Measurements from ENCODE around the gene C2orf76.

DNA sequence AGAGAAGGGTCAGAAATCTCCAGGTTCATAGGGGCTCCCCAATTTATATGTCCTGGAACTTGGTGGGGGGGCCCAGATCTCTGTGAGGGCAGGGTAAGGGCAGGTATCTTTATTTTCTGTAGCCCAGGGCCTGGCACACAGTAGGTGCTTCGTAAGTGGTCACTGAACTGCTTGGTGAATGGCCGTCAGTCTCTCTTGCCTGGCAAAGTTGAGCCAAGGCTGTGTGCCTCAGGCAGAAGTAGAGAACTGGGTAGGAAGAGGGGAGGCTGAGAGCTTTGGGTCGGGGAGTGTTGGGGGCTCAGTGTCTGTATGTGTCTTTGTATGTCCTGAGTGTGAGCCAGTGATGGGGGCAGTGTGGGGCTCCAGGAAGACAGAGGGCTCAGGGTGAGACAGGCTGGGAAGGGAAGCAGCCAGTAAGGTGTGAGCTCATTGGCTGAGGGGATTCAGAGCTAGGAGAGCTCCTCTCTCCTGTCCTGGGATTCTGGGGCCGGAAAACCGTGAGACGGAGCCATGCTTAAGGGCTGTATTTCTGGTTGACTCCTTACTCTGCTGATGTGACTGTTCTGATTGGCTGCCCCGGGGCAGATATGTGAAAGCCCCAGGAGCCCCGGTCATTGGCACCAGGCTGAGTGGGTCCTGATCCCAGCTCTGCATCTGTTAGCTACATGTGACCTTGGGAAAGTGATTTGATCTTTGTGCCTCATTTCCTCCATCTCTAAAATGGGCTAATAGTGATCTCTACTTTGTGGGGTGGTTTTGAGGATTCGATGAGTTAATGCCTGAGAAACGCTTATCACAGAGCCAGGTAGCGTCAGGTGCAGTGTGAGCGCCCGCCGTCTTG is 112.7 kb downstream of the C2orf76 start:
- no peak for TF ChIP-seq POLR2A (IDR thresholded peaks at IDR 0.05)
- TF ChIP-seq, protein P1, sequence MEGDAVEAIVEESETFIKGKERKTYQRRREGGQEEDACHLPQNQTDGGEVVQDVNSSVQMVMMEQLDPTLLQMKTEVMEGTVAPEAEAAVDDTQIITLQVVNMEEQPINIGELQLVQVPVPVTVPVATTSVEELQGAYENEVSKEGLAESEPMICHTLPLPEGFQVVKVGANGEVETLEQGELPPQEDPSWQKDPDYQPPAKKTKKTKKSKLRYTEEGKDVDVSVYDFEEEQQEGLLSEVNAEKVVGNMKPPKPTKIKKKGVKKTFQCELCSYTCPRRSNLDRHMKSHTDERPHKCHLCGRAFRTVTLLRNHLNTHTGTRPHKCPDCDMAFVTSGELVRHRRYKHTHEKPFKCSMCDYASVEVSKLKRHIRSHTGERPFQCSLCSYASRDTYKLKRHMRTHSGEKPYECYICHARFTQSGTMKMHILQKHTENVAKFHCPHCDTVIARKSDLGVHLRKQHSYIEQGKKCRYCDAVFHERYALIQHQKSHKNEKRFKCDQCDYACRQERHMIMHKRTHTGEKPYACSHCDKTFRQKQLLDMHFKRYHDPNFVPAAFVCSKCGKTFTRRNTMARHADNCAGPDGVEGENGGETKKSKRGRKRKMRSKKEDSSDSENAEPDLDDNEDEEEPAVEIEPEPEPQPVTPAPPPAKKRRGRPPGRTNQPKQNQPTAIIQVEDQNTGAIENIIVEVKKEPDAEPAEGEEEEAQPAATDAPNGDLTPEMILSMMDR (IDR thresholded peaks at IDR 0.05) = no peak

Data from uterus (tissue), 2 donors.